Measurements from ENCODE around the gene ARID5B.

DNA sequence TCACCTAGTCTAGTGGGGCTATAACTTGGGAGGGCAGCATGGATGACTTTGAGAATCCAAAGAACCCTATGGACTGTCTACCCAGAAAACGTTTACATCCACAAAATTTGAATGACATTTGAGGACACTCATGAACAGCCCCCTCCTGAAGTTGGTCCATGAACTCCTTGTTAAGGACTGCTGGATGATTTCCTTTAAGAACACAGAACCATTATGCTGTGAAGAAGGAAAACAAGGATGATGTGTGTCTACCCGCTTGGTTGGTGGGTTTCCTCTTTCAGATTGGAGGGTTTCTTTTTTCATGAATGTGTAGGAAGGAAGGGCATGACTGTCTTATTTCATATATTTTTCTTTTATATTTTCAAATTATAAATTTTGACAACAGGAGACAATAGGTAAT is 58.3 kb downstream of the ARID5B start:
- no peak for TF ChIP-seq TEAD4 (IDR thresholded peaks at IDR 0.05; ENCODE audit: borderline replicate concordance, insufficient read depth)
- TF ChIP-seq, protein P1, sequence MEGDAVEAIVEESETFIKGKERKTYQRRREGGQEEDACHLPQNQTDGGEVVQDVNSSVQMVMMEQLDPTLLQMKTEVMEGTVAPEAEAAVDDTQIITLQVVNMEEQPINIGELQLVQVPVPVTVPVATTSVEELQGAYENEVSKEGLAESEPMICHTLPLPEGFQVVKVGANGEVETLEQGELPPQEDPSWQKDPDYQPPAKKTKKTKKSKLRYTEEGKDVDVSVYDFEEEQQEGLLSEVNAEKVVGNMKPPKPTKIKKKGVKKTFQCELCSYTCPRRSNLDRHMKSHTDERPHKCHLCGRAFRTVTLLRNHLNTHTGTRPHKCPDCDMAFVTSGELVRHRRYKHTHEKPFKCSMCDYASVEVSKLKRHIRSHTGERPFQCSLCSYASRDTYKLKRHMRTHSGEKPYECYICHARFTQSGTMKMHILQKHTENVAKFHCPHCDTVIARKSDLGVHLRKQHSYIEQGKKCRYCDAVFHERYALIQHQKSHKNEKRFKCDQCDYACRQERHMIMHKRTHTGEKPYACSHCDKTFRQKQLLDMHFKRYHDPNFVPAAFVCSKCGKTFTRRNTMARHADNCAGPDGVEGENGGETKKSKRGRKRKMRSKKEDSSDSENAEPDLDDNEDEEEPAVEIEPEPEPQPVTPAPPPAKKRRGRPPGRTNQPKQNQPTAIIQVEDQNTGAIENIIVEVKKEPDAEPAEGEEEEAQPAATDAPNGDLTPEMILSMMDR (IDR thresholded peaks at IDR 0.05): no peak
- TF ChIP-seq, protein P2, sequence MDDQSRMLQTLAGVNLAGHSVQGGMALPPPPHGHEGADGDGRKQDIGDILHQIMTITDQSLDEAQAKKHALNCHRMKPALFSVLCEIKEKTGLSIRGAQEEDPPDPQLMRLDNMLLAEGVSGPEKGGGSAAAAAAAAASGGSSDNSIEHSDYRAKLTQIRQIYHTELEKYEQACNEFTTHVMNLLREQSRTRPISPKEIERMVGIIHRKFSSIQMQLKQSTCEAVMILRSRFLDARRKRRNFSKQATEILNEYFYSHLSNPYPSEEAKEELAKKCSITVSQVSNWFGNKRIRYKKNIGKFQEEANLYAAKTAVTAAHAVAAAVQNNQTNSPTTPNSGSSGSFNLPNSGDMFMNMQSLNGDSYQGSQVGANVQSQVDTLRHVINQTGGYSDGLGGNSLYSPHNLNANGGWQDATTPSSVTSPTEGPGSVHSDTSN (IDR thresholded peaks at IDR 0.05): no peak
- TF ChIP-seq, protein P3, sequence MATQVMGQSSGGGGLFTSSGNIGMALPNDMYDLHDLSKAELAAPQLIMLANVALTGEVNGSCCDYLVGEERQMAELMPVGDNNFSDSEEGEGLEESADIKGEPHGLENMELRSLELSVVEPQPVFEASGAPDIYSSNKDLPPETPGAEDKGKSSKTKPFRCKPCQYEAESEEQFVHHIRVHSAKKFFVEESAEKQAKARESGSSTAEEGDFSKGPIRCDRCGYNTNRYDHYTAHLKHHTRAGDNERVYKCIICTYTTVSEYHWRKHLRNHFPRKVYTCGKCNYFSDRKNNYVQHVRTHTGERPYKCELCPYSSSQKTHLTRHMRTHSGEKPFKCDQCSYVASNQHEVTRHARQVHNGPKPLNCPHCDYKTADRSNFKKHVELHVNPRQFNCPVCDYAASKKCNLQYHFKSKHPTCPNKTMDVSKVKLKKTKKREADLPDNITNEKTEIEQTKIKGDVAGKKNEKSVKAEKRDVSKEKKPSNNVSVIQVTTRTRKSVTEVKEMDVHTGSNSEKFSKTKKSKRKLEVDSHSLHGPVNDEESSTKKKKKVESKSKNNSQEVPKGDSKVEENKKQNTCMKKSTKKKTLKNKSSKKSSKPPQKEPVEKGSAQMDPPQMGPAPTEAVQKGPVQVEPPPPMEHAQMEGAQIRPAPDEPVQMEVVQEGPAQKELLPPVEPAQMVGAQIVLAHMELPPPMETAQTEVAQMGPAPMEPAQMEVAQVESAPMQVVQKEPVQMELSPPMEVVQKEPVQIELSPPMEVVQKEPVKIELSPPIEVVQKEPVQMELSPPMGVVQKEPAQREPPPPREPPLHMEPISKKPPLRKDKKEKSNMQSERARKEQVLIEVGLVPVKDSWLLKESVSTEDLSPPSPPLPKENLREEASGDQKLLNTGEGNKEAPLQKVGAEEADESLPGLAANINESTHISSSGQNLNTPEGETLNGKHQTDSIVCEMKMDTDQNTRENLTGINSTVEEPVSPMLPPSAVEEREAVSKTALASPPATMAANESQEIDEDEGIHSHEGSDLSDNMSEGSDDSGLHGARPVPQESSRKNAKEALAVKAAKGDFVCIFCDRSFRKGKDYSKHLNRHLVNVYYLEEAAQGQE (IDR thresholded peaks at IDR 0.05; ENCODE audit: low read depth, low read length): no peak
- no peak for TF ChIP-seq RCOR1 (IDR thresholded peaks at IDR 0.05; ENCODE audit: low read length)
- no peak for TF ChIP-seq TCF12 (IDR thresholded peaks at IDR 0.05)
- TF ChIP-seq, protein P4, sequence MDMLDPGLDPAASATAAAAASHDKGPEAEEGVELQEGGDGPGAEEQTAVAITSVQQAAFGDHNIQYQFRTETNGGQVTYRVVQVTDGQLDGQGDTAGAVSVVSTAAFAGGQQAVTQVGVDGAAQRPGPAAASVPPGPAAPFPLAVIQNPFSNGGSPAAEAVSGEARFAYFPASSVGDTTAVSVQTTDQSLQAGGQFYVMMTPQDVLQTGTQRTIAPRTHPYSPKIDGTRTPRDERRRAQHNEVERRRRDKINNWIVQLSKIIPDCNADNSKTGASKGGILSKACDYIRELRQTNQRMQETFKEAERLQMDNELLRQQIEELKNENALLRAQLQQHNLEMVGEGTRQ (IDR thresholded peaks at IDR 0.05; ENCODE audit: borderline replicate concordance, low read depth, low read length): no peak
- no peak for TF ChIP-seq TAF1 (IDR thresholded peaks at IDR 0.05; ENCODE audit: borderline replicate concordance, low read depth, low read length)
- TF ChIP-seq JUND (IDR thresholded peaks at IDR 0.05): no peak
- TF ChIP-seq CHD2 (IDR thresholded peaks at IDR 0.05; ENCODE audit: low read length, partially characterized antibody): no peak
- TF ChIP-seq, protein P5, sequence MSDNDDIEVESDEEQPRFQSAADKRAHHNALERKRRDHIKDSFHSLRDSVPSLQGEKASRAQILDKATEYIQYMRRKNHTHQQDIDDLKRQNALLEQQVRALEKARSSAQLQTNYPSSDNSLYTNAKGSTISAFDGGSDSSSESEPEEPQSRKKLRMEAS (IDR thresholded peaks at IDR 0.05; ENCODE audit: low read depth): no peak
